Peyer's patch (tissue), 4 donors: ENCODE data around the gene E2F2.

Source experiments
- POLR2A ChIP-seq, 2 donors: fragments of 450-650 bp; IDR thresholded peaks; one replicate each; pipeline ENCODE4 v1.5.1; 2017; ENCODE audit warnings: antibody characterized with exemption in 2 of 2, mild to moderate bottlenecking in 2 of 2, moderate library complexity in 2 of 2
- TF ChIP-seq, protein P1 (sequence below), 6 experiments: fragments of 450-650 bp in 4 of 6; fragments of 200-600 bp in 2 of 6; sonication (generic) in 1 of 6; IDR thresholded peaks; one replicate each; pipeline ENCODE4 v1.5.1; 2017 to 2019; ENCODE audit warnings: antibody characterized with exemption in 6 of 6, mild to moderate bottlenecking in 3 of 6, moderate library complexity in 1 of 6

DNA sequence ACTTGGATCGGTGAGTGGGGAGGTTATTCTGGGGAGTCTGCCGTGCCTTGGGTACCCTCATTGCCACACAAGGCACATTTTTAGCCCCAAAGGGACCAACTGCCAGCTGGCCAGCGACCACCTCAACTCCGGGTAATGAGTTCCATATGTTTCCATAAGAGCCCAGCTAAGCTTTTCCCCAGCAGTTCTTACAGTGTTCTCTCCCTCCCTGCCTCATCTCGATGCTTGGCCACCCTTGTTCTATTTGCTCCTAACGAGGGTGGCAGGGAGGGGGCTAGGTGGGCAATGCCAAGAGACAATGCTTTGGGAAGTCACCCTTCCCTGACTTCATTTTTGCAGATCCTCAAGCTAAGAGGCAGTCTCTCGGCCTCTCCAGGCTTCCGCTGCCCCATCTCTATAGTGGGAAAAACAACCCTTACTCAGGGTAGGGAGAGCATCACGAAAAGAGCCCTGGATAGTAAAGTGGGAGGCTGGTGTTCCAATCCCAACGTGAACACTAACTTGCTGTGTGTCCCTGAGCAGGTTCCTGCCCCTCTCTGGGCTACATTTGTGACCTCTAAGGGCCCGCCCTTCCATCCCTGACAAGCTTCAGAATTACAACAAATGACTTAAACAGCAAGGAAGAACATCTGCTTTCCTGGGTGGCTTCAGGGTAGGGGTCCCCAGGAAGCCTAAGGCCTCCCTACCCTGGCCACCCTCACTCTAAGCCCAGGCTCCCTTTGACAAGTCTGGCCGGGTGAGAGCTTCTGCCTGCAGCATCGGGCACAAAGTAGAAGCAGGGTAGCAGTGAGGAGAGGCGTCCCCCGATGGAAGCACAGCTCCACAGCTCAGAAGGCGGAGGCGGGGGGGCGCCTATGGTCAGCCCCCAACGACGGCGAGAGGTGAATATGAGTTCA lies 22.4 kb upstream of the E2F2 start:
- TF ChIP-seq, protein P1, sequence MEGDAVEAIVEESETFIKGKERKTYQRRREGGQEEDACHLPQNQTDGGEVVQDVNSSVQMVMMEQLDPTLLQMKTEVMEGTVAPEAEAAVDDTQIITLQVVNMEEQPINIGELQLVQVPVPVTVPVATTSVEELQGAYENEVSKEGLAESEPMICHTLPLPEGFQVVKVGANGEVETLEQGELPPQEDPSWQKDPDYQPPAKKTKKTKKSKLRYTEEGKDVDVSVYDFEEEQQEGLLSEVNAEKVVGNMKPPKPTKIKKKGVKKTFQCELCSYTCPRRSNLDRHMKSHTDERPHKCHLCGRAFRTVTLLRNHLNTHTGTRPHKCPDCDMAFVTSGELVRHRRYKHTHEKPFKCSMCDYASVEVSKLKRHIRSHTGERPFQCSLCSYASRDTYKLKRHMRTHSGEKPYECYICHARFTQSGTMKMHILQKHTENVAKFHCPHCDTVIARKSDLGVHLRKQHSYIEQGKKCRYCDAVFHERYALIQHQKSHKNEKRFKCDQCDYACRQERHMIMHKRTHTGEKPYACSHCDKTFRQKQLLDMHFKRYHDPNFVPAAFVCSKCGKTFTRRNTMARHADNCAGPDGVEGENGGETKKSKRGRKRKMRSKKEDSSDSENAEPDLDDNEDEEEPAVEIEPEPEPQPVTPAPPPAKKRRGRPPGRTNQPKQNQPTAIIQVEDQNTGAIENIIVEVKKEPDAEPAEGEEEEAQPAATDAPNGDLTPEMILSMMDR (IDR thresholded peaks at IDR 0.05): no peak
- no peak for TF ChIP-seq POLR2A (IDR thresholded peaks at IDR 0.05)
